CD4-positive, alpha-beta T cell (primary cell): Measurements from ENCODE around the gene SCUBE1. TPM values are rescaled to one million over a fixed set of nuclear protein-coding genes. Genes with fewer than 3 reads are reported as not detected.
"Not testable (repeated sequence)": the region's sequence is repeated elsewhere in the genome, so short reads cannot be mapped to it uniquely, and the experiment has no call there.

Experiments used
- ATAC-seq: fragments of 200-7000 bp; cut with Tn5 transposase; one replicate; pipeline ENCODE4 v1.10.0; 2022; ENCODE audit warnings: mild to moderate bottlenecking; ENCODE audit not compliant: poor library complexity
- CTCF ChIA-PET: fragments of 350-600 bp; sonication (Branson Sonifier 250); formaldehyde crosslinking; loops from one replicate; lab custom pipeline; 2021; ENCODE audit warnings: antibody characterized with exemption, inconsistent platforms; lab: Charles Lee
- POLR2A ChIA-PET: fragments of 350-600 bp; sonication (Branson Sonifier 250); formaldehyde crosslinking; loops from one replicate; lab custom pipeline; 2021; ENCODE audit warnings: antibody characterized with exemption, inconsistent platforms; lab: Charles Lee
- DNase-seq, 14 experiments: peaks; one replicate each; pipeline ENCODE4 v3.0.0-alpha.2; 2013 to 2020; ENCODE audit warnings: mixed read lengths in 2 of 14
- H3K27ac ChIP-seq, 2 donors: one replicate each; pipeline versions ENCODE4 v1.5.1 to v1.7.0; 2013; ENCODE audit warnings: low read length in 2 of 2, low read depth in 1 of 2, mild to moderate bottlenecking in 1 of 2
- H3K27me3 ChIP-seq, 2 experiments: 1 replicate in 1 of 2; 2 replicates in 1 of 2; pipeline versions ENCODE4 v1.6.1 to v1.7.0; 2013; ENCODE audit warnings: low read length in 2 of 2, control low read depth in 1 of 2, mild to moderate bottlenecking in 1 of 2, moderate library complexity in 1 of 2; ENCODE audit not compliant: insufficient read depth in 2 of 2, control insufficient read depth in 1 of 2
- H3K36me3 ChIP-seq: one replicate; pipeline ENCODE4 v1.6.1; 2013; ENCODE audit warnings: low read length, control low read depth; ENCODE audit not compliant: insufficient read depth
- H3K4me1 ChIP-seq: one replicate; pipeline ENCODE4 v1.6.1; 2013; ENCODE audit warnings: low read length, control low read depth; ENCODE audit not compliant: insufficient read depth
- H3K4me3 ChIP-seq: one replicate; pipeline ENCODE4 v1.5.1; 2013; ENCODE audit warnings: mild to moderate bottlenecking, low read length, moderate library complexity
- H3K9me3 ChIP-seq, 2 experiments: 1 replicate in 1 of 2; 2 replicates in 1 of 2; pipeline versions ENCODE4 v1.6.1 to v1.7.0; 2013; ENCODE audit warnings: low read length in 2 of 2, mild to moderate bottlenecking in 2 of 2, control low read depth in 1 of 2, moderate library complexity in 1 of 2; ENCODE audit not compliant: control insufficient read depth in 1 of 2, insufficient read depth in 1 of 2
- H3K27ac Mint-ChIP-seq: one replicate; pipeline ENCODE4 v1.8.0; 2020; ENCODE audit warnings: mixed read lengths
- H3K27me3 Mint-ChIP-seq: one replicate; pipeline ENCODE4 v1.8.0; 2021; ENCODE audit warnings: mixed read lengths
- H3K36me3 Mint-ChIP-seq: one replicate; pipeline ENCODE4 v1.8.0; 2021; ENCODE audit warnings: low read depth, mixed read lengths
- H3K4me1 Mint-ChIP-seq: one replicate; pipeline ENCODE4 v1.8.0; 2021; ENCODE audit warnings: low read depth, mixed read lengths
- H3K4me3 Mint-ChIP-seq: one replicate; pipeline ENCODE4 v1.8.0; 2020; ENCODE audit warnings: mild to moderate bottlenecking, mixed read lengths
- H3K9me3 Mint-ChIP-seq: one replicate; pipeline ENCODE4 v1.8.0; 2020; ENCODE audit warnings: mixed read lengths
- CTCF ChIP-seq: fragments of 200-600 bp; IDR thresholded peaks from one replicate; pipeline ENCODE4 v1.8.0; 2022; ENCODE audit warnings: antibody characterized with exemption, mild to moderate bottlenecking
- intact Hi-C, 2 experiments: fragments of 100-400 bp; cut with DNase I in 1 of 2; cut with micrococcal nuclease in 1 of 2; formaldehyde crosslinking; loops; one replicate each; pipeline versions ENCODE4 v1.15.1 to v1.9.0; 2023 to 2025; cut with DNase I, micrococcal nuclease
- total RNA-seq, 174 experiments: library from RNA in 2 of 174; stranded (reverse) in 2 of 174; gene quantifications; one replicate each; pipeline ENCODE4 v1.2.3 and lab custom pipeline; 2021 to 2026

The SCUBE1 gene
- total RNA-seq, 2 experiments from 2014 or later, result not detected

DNA sequence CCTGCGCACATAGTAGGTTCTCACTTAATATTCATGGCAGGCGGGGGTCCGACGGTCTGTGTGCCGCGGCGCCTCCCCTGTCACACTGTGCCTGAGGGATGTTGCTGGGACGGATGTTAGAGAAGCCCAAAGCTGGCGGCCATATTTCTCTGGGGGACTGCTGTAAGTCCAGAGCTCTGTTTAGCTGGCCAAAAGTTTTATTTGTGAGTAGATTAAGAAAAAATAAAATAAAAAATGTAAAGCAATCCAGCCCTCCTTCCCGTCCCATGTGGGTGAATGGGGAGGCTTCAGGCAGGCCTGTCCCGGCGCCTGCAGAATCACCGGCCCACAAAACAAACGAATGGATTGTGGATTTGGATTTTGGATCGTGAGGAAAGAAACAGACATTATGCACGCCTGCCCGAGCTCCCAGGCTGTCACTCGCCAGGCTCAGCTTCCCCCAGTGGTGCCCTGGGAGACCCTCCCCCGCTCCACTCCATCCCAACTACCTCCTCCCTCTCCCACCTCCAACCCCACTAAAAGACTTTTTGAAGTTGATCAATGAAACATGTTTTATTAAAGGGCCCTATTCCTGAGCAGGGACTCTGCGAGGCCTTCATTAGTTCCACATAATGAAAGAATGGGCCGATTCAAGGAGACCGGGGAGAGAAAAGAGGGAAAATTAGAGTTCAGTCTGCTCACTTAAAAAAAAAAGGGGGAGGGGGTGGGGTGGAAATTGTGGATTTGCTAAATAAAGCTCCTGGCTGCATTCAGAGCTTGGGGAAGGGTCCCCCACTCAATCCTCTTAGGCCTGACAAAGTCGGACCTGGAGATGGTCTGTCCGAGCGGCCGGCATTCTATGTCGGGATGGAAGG lies 20.4 kb upstream of the SCUBE1 start:
- no peaks in the 10 kb centered on the region for H3K4me1 Mint-ChIP-seq
- no peak for TF ChIP-seq CTCF

DNA sequence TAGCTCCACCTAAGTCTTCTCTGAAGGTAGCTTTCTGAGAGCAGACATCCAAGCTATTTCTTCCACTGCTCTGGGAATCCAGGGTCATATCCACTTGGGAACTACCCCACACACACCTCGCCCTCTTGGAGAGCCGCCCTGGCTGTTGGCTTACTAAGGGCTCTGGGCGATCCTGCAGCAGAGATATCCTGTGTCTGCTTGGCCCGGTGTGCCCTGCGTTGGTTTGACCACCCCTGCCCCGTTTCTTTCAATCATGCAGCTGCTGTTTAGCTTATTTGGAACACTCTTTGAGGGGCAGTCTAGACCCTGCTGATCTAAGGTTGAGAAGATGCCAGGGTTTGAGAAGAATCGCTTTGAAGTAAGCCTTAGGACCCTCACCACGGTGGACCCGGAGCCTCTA lies 17.4 kb upstream of the SCUBE1 start:
- intact Hi-C loops, result no loop called here
- no peaks in the 10 kb centered on the region for H3K36me3 Mint-ChIP-seq
- Histone ChIP-seq H3K9me3 (no peaks in the 10 kb centered on the region), H3K4me1 (no peaks in the 10 kb centered on the region), H3K27me3 (peaks cover 0 to 4% of the 10 kb centered on the region in 2 experiments), H3K27ac (no peak overlapping the region), H3K4me3 (no peak overlapping the region), H3K36me3 (no peaks in the 10 kb centered on the region)
- TF ChIP-seq CTCF, result no peak
- H3K27ac Mint-ChIP-seq, result no peak overlapping the region
- CTCF ChIA-PET, result no interaction called here
- no peaks in the 10 kb centered on the region for H3K4me1 Mint-ChIP-seq
- no peaks in the 10 kb centered on the region for H3K9me3 Mint-ChIP-seq
- no peak for DNase-seq
- ATAC-seq, result no peak
- peaks cover 7% of the 10 kb centered on the region for H3K27me3 Mint-ChIP-seq
- POLR2A ChIA-PET, result no interaction called here
- H3K4me3 Mint-ChIP-seq, result no peak overlapping the region

More for the DNA sequence above, 20.4 kb upstream of the SCUBE1 start:
- Mint-ChIP-seq H3K27me3 (peaks cover 15% of the 10 kb centered on the region), H3K36me3 (no peaks in the 10 kb centered on the region), H3K9me3 (no peaks in the 10 kb centered on the region), H3K27ac (no peak overlapping the region), H3K4me3 (no peak overlapping the region)
- intact Hi-C loops, result no loop called here
- Histone ChIP-seq H3K27me3 (no peaks in the 10 kb centered on the region), H3K4me1 (no peaks in the 10 kb centered on the region), H3K4me3 (no peak overlapping the region), H3K27ac (no peak overlapping the region), H3K36me3 (no peaks in the 10 kb centered on the region), H3K9me3 (peaks cover 0 to 6% of the 10 kb centered on the region in 2 experiments)
- ChIA-PET POLR2A (no interaction called here), CTCF (interaction anchor here (1.1 kb wide), 1 partner anchor 17 kb away, joined by 3 read pairs; no protein-coding TSS in a partner anchor)
- ATAC-seq (no peak), DNase-seq (no peak)

GRCh38 chr22:43356881-43357280 lies 13.7 kb upstream of the SCUBE1 start:
- no peaks in the 10 kb centered on the region for H3K4me1 ChIP-seq

DNA sequence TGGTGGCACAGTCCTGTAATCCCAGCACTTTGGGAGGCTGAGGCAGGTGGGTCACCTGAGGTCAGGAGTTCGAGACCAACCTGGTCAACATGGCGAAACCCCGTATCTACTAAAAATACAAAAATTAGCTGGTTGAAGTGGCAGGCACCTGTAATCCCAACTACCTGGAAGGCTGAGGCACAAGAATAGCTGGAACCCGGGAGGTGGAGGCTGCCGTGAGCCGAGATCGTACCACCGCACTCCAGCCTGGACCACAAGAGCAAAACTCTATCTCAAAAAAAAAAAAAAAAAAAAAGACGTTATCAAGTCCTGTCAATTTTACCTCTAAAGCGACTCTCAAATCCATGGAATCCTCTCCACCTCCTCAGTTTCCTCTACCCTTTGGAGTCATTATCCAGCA lies 12.5 kb upstream of the SCUBE1 start:
- CTCF ChIA-PET, H3K4me3 ChIP-seq, H3K27me3 Mint-ChIP-seq, H3K4me1 ChIP-seq, H3K27me3 ChIP-seq, H3K27ac Mint-ChIP-seq, H3K9me3 Mint-ChIP-seq, POLR2A ChIA-PET, H3K27ac ChIP-seq, H3K9me3 ChIP-seq, ATAC-seq, H3K36me3 Mint-ChIP-seq, H3K4me1 Mint-ChIP-seq, DNase-seq, H3K36me3 ChIP-seq, H3K4me3 Mint-ChIP-seq, intact Hi-C loops: not testable (repeated sequence)

More at GRCh38 chr22:43356881-43357280, 13.7 kb upstream of the SCUBE1 start:
- Mint-ChIP-seq H3K36me3 (no peaks in the 10 kb centered on the region), H3K27ac (no peak overlapping the region), H3K9me3 (no peaks in the 10 kb centered on the region), H3K4me1 (no peaks in the 10 kb centered on the region), H3K27me3 (peaks cover 5% of the 10 kb centered on the region), H3K4me3 (no peak overlapping the region)
- no peak for DNase-seq
- H3K27me3 ChIP-seq, result peaks cover 0 to 4% of the 10 kb centered on the region in 2 experiments
- CTCF ChIA-PET, result no interaction called here
- ATAC-seq, result no peak
- no peaks in the 10 kb centered on the region for H3K9me3 ChIP-seq
- no peak overlapping the region for H3K27ac ChIP-seq
- intact Hi-C loops, result no loop called here
- POLR2A ChIA-PET, result no interaction called here
- no peak for TF ChIP-seq CTCF
- no peaks in the 10 kb centered on the region for H3K36me3 ChIP-seq
- H3K4me3 ChIP-seq, result no peak overlapping the region
